Sigmoid colon (tissue), 4 donors: ENCODE measurements around the gene CLSTN2.

Source experiments
- CTCF ChIP-seq, 4 experiments: fragments of 450-650 bp in 3 of 4; fragments of 200-600 bp in 1 of 4; IDR thresholded peaks; one replicate each; pipeline ENCODE4 v1.5.1; 2016 to 2019; ENCODE audit warnings: antibody characterized with exemption in 4 of 4, mild to moderate bottlenecking in 3 of 4, moderate library complexity in 2 of 4
- EP300 ChIP-seq, 4 donors: sonication (generic); formaldehyde crosslinking; IDR thresholded peaks; one replicate each; pipeline ENCODE4 v1.6.1; 2017; ENCODE audit warnings: antibody characterized with exemption in 4 of 4
- POLR2AphosphoS5 ChIP-seq, 4 donors: sonication (generic); formaldehyde crosslinking; IDR thresholded peaks; one replicate each; pipeline ENCODE4 v1.6.1; 2017; ENCODE audit warnings: antibody characterized with exemption in 4 of 4

GRCh38 chr3:139979991-139980390, 45.0 kb downstream of the CLSTN2 start:
- TF ChIP-seq CTCF (IDR thresholded peaks at IDR 0.05) (no peak), POLR2AphosphoS5 (IDR thresholded peaks at IDR 0.05) (no peak), EP300 (IDR thresholded peaks at IDR 0.05) (no peak)
